ENCODE measurements around the gene CLDN11. TPM values are rescaled to one million over a fixed set of nuclear protein-coding genes. Genes with fewer than 3 reads are reported as not detected.

The CLDN11 gene
- polyA plus RNA-seq, 1 donor = 1.7 TPM

DNA sequence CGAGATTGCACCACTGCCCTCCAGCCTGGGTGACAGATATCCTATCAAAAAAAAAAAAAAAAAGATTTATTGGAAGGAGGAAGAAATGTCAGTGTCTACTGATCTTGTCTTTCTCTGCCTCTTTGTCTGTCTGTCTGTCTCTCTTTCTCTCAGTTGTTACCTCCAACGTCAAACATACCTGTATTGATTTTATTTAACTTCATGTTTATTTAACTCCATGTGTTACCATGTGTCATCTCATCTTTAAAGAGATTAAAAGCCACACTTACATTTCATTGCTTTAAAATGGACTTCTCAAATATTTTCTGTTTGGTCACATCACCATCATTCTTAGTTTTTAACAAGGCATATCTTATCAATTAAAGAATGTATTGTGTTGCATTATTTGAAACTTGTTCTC lies 9.4 kb downstream of the CLDN11 start:
- no peak for DNase-seq

DNA sequence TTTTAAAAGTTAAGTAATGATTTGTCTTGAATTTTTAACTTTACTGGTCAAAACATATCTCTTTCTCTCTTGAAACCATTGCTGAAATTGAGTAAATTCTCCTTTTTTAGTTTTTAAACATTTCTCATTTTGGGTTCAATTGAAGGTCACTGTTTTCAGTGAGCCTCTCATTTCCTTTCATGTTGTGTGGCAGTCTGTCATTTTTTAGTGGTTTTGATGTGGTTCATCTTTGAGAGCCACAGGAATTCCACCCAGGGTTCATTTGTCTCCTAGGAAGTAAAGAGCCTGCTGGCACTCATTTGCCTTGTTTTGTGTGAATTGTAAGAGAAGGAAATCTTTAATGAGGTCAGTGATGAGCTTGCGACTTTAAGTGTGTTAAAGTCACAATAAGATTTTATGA lies 10.4 kb downstream of the CLDN11 start:
- no peak for DNase-seq

GRCh38 chr3:170431054-170431453 lies 12.4 kb downstream of the CLDN11 start:
- no peak for DNase-seq

- DNase-seq = no peak
Observed at GRCh38 chr3:170432416-170432815, 13.7 kb downstream of the CLDN11 start.

DNA sequence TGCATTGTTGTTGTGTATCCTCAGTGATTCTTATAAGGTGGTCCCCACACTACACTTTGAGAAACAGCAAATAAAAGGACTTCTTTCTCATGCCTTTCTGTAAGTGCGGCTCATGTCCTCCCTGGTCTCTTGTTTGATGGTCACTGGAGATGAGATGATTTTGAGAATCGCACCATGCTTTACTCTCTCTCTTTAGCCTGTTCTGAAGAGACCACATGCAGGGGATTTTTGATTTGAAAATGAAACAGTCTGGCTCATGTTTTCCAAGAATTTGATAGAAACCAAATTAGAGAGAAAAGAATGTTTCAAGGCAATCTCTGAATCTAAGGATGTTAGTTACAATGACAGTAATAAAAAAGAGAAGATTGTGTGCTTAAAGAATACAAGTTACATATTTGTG lies 18.0 kb downstream of the CLDN11 start:
- no peak for DNase-seq

- no peak for DNase-seq
Observed at GRCh38 chr3:170437176-170437575, 18.5 kb downstream of the CLDN11 start.

DNA sequence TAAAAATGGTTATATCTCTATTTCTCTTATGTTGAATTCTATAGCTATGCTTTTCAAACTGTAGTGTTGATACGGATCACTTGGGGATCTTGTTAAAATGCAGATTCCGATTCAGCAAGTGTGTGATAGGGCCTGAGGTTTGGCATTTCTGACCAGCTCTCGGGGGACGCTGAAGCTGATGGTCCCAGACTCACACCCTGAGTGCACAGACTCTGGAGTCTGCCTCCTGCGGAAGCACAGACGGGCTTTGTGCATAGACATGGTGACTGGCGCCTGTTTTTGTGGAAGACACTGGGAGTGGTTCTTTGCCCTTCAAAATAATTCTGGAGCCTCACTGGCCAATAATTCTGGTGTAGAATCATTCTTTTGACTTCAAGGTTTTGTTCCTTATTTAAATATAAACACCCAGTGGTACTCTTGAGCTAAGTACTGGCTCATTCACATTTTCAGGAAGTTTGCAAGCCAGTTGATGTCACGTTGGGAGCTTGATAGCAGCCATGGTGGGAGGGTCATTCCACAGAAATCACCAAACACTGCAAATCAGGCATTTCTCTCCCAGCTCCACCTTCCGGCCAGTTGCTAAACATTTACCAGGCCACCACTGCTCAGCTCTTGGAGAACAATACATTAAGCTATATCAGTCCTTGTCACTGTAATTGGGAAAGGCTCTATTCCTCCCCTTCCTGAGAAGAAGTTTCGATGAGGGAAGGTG lies 19.2 kb downstream of the CLDN11 start:
- DNase-seq = no peak

DNA sequence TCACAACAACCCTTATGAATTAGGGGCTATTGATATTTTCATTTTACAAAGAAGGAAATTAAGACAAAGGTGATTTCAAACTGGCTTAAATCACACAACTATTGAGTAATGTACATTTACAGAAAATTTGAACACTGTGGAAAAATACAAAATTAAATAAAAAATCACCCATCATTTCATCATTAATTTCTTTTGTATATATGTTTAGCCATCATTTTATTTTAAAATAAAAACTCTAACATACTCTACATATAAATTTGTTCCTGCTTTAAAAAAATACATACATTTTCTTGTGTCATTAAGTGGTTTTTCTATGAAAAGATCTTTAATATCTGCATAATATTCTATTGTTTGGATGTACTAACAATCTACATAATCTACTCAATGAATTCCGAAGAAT lies 20.2 kb downstream of the CLDN11 start:
- DNase-seq = no peak

DNA sequence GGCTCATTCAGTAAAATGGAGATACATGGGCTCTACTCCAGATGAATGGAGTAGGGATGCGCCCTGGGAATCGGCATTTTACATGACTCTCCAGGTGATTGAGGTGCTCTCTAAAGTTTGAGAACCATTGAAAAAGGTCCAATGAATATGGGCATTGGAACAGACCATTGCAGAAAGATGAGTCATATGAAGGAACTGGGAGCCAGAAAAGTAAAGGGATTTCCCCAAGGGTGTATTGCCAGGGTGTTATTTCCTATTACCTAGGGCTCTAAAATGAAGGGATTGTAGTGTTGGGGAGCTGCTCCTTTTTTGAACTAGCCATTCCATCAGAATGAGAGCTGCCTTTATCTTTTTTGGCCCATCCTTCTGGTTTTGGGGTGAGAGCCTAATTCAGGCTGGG lies 21.7 kb downstream of the CLDN11 start:
- DNase-seq = no peak

GRCh38 chr3:170441412-170441811 lies 22.7 kb downstream of the CLDN11 start:
- no peak for DNase-seq

- DNase-seq = no peak
Observed at GRCh38 chr3:170442947-170443346, 24.3 kb downstream of the CLDN11 start.

- no peak for DNase-seq
Observed at GRCh38 chr3:170443457-170443856, 24.8 kb downstream of the CLDN11 start.

GRCh38 chr3:170448584-170448983 lies 29.9 kb downstream of the CLDN11 start:
- DNase-seq = no peak

GRCh38 chr3:170450039-170450438 lies 31.4 kb downstream of the CLDN11 start:
- DNase-seq = no peak

- no peak for DNase-seq
Observed at GRCh38 chr3:170454509-170454908, 35.8 kb downstream of the CLDN11 start.

- DNase-seq = no peak
Observed at GRCh38 chr3:170458285-170458684, 39.6 kb downstream of the CLDN11 start.

DNA sequence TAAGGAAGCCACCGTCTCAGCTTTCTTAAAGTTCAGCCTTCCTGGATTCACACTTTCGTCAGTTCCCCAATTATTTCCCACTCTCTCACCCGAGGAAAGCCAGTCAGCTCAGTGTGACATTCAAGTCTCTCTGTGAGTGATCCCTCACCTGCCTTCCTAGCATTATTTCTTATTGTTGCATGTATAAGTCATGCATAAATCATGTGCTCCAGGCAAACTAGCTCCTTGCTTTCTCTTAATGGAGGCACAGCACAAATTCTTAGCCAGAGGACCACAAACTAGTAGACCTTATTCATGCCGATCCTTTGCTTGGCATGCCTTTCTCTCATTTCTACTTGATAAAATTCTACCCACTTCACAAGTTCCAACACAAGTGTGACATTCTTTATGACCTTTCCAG lies 44.3 kb downstream of the CLDN11 start:
- DNase-seq = no peak

DNA sequence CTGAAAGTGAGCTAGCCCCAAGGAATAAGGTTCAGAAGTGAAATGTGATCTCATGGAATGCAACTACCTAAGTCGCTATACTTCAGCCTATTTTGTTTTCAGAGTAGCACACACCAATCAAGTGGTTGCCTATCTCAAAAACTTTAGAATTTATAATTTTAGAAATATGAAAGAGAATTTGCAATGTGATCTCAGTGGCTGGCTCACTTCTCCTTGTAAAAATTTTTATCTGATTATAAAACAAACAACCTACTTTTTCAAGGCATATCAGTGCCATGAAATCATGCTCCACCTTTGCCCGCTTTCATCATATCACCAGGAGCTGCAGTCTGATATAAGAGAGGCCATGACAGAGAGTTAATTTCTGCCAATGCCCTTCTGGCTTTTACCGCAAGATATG lies 47.3 kb downstream of the CLDN11 start:
- DNase-seq = no peak

DNA sequence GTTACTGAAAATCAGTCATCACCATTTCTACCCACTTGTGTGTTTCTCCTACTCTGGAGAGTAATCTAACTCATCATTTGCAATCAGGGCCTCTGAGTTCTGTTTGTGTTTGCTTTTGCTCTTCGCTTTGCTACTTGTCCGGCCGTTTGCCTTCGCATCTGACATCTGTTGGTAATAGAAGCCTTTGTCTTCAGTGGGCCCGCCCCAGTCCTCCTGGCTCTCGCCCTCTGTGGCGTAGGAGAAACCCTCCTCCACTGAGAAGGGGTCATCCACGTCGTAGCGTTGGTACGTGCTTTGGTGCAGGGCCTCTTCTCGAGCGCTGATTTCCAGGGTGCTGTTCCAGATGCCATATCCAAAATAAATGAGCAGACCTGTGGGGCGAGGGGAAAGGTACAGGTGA lies 48.3 kb downstream of the CLDN11 start:
- DNase-seq = no peak

GRCh38 chr3:170467571-170468147 lies 49.0 kb downstream of the CLDN11 start:
- DNase-seq = no peak

GRCh38 chr3:170469151-170470062 lies 50.7 kb downstream of the CLDN11 start:
- DNase-seq = no peak

DNA sequence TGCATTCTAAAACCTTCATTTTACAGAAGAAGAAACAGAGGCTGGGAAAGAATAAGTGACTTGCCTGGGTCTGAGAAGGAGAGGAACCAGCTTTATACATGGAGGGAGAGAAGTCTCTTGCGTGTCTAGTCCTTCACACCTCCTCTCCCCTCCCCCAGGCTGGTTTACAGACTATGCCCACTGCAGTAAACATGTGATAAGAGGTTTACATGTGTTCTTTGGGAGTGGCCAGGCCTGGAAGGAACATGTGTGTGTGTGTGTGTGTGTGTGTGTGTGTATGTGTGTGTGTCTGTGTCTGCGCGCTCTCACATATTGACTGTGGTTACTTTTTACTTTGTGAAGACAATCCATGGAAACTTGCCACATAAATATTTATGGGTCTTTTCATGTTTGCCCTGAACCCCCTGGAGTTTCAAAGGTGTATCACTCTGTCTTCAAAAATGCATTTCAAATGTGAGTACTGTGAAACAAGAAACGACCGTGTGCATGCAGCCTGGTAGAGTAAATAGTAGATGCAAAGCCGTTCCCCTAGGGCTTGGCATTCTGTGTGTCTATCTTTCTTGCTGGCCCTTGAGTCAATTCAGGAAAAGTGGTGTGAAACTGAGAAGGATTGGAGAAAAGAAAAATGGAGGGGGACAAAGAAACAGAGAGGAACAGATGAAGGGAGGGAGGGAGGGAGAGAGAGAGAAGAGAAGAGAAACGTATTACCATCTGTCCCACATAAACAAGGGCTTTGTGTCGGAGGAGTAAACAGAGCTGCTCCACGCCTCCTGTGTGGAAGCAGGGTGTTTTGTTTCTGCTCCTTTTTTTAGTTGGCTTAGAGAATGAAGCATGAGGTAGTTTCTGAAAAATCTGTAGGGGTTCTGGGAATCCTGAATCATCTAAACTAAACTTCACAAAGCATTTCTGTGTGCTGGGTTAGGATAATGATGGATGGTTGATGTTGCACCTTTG lies 51.7 kb downstream of the CLDN11 start:
- no peak for DNase-seq
